DMS114 treated with DMSO at 0.1 percent for 48 hours (cell line): Measurements from ENCODE around the gene RHEB.
"Not testable (repeated sequence)": the region's sequence is repeated elsewhere in the genome, so short reads cannot be mapped to it uniquely, and the experiment has no call there.

Experiments
- DNase-seq: peaks from one replicate; lab custom pipeline; 2025; ENCODE audit not compliant: unreplicated experiment; lab: John Stamatoyannopoulos, UW

The RHEB gene

DNA sequence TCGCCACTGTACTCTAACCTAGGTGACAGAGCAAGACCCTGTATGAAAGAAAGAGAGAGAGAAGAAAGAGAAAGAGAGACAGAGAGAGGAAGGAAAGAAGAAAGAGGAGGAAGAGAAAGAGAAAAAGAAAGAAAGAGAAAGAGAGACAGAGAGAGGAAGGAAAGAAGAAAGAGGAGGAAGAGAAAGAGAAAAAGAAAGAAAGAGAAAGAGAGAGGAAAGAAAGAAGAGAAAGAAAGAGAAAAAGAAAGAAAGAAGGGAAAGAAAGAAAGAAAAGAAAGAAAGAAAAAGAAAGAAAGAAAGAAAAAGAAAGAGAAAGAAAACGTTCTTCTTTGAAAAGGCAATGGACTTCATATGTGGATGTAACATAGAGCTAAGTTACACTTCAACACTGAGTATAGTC, 16.5 kb upstream of the RHEB start:
- not testable (repeated sequence) for DNase-seq

DNA sequence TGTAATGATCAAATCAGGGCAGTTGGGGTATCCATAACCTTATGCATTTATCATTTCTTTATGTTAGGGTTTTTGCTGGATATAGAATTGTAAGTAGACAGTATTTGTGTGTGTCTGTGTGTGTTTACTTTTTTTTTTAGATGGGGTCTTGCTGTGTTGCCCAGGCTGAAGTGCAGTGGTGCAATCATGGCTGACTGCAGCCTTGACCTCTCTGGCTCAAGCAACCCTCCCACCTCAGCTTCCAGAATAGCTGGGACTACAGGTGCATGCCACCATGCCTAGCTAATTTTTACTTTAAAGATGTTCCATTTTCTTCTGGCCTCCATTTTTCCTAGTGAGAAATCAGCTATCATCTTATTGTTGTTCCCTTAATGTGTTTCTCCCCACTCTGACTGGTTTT, 10.1 kb upstream of the RHEB start:
- no peak for DNase-seq

DNA sequence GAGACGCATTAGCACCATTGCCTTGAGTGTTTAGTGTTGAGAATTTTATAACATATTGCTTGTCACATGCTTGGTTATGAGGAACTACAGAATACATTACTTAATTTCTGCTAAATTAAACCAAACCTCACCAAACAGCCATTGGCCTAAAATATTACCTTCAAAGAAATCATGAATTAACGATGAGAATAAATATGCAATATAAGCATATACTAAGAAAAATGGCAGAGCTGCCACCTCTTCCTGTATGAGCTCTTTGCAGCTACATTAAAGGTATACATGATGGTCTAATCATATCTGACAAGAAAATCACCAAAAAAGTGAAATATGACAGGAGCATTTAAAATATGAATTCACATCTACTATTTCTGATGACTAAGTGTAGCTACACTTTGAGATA, 5.2 kb upstream of the RHEB start:
- no peak for DNase-seq

DNA sequence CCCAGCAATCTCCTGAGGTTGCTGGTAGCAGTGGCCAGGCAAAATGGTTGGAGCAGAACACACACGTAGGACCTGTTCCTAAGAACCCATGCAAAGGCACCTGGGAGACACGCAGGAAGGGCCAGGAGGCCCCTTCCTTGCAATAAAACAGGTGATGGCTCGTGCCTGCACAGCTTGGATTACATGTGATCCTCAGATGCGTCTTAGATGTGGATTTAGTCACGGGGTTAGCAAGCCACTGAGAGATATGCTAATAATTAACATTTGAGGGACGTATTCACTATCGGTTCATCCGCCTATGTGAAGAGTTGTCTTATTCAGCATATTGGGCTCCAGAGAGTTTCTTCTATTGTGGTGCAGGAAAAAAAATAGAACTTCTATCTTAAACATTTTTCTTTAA, 4.6 kb upstream of the RHEB start:
- no peak for DNase-seq

DNA sequence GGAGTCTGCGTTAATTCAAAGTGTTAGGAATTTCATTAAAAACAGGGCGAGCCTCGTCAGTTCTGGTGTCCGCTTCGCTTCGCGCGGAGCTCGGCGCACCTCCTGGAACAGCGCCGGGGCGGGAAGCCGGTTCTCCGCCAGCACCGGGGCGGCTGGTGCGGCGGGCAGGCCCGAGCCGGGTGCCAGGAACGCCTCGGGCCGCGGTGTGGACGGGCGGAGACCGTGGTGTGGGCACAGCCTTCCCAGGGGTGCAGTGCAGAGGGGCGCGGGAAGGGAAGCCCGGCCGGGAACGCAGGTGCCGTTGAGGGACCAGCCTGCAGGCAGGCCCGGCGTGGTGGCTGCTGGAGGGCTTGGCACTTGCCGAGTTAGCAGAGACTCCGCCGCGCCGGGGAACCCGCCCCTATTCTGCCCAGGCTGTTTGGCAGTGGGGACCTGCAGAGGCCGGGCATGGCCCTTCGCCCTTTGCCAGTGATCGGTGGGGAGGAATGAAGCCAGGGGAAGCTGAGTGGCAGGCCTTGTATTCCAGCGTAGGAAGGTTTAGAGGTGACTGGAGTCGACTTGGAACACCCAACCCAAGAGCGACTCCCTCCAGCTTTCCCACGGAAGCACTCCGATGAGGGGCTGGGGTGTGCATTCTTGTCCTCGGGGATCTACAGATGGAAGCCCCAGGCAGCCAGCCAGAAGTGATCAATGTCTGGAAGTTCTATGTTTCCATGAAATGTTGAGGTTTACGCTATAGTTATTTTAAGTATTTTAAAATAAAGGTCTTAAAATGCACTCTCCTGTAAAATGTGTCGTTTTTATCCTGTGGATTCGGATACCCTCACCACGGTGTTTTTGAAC, 945 bp upstream of the RHEB start:
- DNase-seq: no peak

DNA sequence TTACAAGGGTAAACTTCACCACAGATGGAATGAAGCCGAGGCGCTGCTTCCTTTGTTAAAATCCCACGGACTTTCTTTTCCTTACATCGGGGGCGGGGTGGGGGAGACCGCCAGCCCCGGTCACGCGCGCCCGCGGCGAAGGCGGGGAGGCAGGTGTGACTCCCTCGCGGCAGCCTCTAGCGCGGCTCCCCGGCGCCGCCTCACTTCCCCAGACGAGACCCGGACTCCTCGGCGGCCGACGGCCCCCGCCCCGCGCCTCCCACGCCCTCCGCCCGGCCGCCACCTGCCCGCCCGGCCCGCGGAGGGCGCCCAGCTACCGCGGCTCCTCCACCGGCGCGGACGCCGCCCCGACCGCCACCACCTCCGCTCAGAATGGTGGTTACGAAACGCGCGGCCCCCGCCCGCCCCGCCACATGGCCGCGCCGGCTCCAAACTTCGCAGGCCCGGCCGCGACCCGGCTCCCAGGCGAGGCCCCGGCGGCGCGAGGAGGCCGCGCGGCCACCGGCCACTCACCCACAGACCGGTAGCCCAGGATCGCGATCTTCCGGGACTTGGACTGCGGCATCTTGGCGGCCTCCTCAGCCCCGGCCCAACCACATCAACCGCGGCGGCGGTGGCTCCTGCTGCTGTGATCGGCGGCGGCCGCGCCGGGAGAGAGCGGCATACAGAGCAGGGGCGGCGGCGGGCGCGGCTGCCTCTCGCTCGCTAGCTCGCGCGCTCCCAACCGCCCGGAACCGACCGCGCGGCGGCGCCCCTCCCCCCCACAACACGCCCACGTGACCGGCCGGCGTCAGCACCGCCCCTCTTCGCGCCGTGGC, 539 bp downstream of the RHEB start:
- not testable (repeated sequence) for DNase-seq

DNA sequence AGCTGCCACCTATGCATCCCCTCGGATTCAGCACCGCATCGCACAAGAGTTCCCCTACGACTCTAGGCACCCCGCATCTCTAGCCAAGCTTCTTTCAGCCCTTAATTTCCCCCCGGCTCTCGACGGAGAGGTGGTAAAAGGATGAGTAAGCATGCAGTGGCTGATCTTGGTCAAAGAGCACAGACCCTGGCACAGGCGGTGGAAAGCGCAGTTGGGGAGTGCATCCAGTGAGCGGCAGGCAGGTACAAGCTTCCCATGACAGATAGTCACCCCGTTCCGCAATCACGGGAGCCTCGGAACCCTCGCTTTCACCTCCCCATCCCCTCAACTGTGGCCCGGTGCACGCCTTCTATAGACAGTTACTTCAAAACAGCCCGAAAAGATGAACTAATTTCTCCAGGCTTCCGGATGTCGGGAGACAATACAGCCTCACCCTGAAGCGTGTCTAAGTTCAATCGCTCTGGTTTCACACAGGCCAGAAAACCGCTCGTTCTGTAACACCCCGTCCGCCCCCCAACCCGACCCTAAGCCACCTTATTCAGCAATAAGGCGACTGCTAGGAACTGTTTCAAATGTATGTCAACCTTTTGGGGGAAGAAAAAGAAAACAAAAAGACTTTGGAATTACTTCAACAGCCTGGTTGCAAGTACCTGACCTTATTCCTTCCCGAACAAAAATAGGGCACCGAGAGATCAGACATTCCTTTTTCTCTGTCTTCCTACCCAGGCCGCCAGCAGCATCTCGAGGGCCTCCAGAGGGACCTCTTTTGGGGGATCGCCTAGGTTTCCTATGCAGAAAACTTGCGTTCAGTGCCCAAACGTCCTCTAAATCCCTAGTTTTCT, 1.4 kb downstream of the RHEB start:
- no peak for DNase-seq

DNA sequence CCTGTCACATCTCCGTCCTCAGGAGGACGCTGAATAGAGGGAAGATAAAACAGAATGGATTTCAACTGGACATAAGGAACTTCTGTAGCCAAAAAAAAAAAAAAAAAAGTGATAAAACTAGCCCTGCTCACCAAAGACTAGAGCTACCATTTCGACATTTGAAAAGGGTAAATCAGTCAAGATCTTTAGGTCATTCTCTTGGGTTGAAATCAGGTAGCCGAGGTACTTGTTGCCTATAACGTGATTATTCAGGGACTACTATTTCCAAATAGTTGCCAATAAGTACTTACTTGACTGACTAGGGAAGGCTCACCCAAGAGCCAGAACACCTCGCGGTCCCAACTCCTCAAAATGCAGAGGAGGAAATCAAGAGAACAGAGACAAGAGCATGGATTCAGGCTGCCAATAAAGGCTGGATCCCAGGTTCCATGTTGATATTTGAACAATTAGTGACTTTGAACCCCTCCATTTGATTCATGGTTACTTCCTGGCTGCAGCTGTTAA, 2.0 kb downstream of the RHEB start:
- DNase-seq: peak; percentile 11

DNA sequence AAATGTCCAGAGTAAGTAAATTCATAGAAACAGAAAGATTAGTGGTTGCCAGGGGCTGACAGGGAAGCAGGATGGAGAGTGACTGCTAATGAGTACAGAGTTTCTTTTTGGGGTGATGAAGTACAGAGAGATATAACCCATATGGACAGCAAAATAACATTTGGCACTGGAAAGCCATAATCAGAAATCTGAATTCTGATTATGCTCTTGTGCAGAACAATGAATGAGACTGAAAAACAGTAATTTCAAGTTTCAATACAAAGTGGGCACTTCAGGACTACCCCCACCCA, 4.5 kb downstream of the RHEB start:
- no peak for DNase-seq

DNA sequence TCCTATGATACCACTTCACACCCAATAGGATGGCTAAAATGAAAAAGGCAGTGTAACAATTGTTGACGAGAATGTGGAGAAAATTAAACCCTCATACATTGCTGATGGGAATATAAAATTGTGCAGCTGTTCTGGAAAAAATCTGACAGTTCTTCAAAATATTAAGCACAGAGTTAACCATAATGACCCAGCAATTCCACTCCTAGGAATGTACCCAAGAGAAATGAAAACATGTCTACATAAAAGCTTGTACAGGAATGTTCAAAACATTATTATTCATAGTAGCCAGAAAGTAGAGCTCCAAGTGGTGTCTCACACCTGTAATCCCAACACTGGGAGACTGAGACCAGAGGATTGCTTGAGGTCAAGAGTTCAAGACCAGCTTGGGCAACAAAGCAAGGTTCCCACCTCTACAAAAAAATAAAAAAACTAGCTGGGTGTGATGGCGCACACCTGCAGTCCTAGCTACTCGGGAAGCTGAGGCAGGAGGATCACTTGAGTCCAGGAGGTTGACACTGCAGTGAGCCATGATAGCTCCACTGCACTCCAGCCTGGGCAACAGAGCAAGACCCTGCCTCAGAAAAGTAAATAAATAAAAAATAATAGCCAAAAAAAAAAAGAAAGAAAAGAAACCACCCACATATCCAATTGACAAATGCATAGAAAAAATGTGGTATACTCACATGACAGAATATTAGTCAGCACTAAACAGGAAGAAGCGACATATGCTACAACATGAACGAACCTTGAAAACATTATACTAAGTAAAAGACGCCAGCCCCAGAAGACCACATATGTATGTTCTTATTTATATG, 5.0 kb downstream of the RHEB start:
- no peak for DNase-seq

DNA sequence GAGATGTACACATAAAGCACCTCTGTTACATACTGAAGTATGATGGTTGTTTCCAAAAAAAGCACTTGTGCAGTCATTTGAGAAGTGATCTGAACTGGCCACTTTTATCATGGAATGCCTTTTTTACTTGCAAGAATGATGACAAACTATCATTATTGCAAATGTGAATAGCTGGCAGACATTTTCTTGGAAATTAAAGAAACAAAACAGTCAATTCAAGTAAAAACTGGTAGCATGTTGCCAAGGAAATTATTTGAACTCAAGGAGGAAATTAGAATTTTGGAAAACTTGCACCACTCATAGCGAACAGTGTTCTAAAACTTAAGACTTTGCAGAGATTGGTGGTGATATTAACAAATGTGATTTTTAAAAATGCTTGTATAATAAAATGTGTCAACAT, 6.6 kb downstream of the RHEB start:
- DNase-seq: no peak

DNA sequence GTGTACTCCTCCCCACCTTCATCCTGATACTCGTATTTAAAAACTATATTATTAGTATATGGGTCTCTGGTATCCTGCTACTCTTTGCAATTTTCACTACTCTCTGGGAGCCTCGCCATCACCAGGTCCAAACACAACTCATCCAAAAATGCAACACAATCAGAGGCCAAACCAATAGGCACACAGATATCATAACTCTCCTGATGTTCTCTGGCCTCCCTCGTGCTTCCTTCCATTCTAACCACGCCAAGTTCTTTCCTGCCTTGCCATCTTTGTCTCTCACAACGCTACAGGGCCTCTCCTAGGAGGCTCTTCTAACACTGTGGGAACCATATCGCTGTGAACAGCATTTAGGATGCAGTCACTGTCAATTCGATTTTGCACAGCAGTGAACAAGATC, 7.3 kb downstream of the RHEB start:
- no peak for DNase-seq

DNA sequence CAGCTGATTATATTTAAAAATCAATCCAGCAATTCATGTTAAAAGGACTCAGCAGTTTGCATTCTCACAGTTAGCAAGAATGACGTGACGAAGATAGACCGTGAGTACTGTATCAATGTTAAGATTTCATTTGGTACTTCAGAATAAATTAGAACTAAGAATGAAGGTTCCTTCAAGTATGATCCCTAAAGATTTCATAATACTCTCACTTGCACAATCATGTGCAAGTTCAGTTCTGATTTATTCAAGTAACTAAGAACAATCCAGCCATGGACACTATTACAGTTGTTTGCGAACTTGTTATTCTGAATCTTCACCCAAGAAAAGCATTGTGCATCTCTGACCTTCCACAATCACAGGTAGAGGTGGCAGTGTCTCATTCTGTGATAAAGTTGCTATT, 7.7 kb downstream of the RHEB start:
- no peak for DNase-seq

DNA sequence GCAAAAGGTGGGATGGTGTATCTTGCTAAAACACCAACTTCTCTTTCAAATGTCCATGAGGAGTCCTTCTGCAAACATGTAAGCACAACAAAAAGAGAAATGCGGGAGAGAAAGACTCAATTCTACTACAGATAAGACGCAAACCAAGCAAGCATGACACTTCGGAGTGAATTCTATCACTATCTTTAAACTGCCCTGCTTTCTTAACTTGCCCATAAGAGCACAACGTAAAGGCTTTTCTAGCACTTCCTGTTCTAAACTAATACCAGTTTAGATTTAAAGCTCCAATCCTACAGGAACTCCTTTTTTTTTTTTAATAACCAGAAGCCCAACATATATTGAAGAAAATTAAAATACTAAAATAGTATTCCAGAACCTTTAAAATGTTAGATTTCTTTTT, 8.4 kb downstream of the RHEB start:
- DNase-seq: no peak

DNA sequence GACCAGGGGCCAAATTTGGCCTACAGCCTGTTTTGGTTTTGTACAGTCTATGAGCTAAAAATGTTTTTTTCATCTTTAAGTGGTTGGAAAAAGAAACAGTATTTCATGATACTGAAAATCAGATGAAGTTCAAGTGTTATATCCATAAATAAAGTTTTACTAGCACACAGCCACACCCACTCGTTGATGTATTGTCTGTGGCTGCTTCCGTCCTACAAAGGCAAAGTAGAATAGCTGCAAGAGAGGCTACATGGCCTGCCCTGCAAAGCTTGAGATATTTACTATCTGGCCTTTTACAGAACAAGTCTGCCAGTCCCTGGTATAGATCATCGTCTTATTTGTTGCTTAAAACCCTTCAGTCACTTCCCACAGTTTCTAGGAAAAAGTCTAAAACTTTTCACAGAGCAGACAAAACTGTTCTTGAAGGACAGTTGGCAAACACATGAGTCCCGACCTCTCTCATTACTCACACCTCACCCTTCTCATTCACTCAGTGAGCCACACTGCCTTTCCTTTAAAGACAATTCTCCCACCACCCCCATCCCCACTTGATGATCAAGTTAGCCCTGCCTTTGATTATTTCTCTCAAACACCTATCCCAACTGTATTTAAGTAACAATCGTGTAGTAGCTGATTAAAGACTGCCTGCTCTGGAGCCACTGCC, 9.9 kb downstream of the RHEB start:
- DNase-seq: no peak

DNA sequence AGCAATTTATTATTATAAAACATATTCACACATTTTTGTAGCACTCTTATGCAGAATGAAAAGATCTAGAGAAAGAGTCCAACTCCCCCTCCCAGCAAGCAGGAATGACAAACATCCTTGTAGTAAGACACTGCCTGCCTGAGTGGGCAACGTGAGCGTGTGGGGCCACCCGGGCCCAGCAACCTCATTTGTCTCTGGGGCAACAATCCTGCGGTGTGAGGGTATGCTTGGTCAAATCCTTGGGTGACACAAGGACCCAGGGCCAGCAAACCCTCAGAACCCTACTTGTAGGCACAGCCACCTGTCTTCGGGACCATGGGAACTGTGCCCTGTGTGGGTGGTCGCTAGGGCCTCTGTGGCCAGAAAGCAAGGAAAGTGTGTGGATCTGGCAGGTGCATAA, 10.7 kb downstream of the RHEB start:
- no peak for DNase-seq

DNA sequence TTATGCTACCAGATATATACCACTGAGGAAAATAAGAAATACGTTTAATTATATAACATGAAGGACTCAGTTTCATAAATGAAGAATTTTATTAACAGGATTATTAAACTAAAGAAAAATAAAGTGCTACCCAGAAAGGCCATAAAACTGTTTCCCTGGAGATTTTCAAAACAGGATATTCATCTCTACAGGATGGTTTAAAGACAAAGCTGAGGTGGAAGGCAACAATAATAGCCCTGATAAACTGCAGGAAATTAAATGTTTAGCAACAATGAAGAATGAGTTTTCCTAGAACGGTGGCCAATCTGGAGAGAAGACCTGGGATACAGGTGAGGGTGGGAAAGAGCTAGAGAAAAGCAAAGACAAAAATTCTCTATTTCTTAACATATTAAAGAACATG, 11.9 kb downstream of the RHEB start:
- no peak for DNase-seq

DNA sequence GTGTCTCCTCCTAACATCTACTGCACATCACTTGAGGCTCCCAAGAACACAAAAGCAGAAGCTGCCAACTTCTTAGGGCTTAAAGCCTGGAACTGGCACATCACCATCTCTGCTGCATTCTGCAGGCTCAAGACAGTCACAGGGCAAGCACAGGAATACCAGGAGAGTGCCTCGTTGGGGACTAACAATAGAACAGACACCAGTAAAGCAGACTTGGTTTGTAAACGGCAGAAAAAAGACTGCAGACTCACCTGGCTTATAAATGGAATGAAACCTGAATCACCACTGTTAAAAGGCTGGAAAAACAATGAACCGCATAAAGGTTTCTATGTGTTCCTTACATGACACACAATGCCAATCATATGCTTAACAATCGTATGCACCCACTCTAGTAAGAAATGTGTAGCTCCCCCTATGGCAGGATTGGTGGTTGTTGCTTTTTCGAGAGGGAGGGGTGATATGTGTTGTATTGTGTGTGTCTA, 12.8 kb downstream of the RHEB start:
- DNase-seq: no peak

DNA sequence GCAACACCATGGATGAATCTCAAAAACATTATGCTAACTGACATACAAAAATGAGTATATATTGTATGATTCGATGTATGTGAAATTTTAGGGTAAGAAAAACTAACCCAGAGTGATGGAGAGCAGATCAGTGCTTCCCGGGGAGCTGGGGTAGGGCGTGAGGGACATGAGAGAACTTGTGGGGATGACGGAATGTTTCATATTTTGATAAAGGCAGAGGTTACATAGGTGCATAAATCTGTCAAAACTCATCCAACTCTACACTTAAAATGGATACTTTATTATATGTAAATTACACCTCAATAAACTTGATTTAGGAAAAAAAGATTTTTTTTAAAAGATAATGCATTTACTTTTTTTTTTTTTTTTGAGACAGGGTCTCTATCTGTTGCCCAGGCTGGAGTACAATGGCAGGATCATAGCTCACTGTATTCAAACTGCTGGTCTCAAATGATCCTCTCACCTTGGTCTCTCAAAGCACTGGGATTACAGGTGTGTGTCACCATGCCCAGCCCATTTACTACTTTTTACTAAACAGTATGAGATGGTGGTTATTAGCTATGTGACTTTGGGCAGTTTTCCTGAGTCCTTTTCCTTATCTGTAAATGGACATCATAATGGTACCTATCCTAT, 13.7 kb downstream of the RHEB start:
- DNase-seq: no peak

DNA sequence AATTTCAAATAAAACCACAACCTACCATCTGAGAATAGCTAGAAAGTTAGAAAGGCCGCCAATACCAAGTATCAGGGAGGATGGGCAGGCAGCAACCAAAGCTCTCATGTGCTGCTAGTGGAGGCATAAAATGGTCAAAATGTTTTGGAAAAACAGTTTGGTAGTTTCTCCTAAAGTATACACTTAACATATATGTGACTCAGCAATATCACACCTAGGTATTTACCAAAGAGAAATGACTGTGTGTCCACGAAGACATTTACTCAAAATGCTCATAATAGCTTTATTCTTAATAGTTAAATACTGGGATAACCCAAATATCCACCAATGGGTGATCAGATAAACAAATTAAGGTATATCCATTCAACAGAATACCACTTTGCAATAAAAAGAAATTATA, 14.3 kb downstream of the RHEB start:
- no peak for DNase-seq
